HG03520 (cell line): ENCODE data around the gene PRSS2.

Source experiments
- ATAC-seq: cut with Tn5 transposase; IDR thresholded peaks from one replicate; pipeline ENCODE4 v1.9.1; 2021; ENCODE audit warnings: mild to moderate bottlenecking, moderate library complexity; ENCODE audit not compliant: unreplicated experiment

Gene PRSS2

DNA sequence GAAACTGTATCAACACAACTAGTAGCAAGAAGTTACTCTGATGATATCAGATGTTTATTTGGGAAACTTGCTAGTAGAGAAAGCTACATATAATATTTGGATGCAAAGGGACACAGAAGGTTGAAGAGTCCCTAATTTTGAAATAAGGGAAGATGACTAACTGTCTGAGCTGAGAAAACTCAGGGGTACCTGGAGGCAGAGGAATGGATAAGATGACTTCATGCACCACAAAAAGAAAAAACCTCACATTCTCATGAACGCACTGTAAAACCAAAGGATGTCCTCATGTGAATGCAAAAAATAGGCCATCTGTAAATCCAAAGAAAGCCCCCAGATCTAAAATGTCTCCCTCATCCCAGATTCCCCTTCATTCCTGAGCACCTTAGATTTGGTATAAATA is 29.3 kb downstream of the PRSS2 start:
- no peak for ATAC-seq

- ATAC-seq, result no peak
These were observed 30.0 kb downstream of the PRSS2 start for GRCh38 chr7:142800699-142801260.

DNA sequence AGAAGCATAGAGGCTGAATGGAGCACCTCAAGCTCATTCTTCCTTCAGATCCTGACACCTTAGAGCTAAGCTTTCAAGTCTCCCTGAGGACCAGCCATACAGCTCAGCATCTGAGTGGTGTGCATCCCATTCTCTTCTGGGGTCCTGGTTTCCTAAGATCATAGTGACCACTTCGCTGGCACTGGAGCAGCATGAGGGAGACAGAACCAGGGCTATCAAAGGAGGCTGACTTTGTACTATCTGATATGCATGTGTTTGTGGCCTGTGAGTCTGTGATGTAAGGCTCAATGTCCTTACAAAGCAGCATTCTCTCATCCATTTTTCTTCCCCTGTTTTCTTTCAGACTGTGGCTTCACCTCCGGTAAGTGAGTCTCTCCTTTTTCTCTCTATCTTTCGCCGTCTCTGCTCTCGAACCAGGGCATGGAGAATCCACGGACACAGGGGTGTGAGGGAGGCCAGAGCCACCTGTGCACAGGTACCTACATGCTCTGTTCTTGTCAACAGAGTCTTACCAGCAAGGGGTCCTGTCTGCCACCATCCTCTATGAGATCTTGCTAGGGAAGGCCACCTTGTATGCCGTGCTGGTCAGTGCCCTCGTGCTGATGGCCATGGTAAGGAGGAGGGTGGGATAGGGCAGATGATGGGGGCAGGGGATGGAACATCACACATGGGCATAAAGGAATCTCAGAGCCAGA is 31.0 kb downstream of the PRSS2 start:
- ATAC-seq, result no peak

DNA sequence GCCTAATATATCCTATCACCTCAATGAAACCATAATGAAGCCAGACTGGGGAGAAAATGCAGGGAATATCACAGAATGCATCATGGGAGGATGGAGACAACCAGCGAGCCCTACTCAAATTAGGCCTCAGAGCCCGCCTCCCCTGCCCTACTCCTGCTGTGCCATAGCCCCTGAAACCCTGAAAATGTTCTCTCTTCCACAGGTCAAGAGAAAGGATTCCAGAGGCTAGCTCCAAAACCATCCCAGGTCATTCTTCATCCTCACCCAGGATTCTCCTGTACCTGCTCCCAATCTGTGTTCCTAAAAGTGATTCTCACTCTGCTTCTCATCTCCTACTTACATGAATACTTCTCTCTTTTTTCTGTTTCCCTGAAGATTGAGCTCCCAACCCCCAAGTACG is 31.5 kb downstream of the PRSS2 start:
- no peak for ATAC-seq

GRCh38 chr7:142803901-142804300 is 33.1 kb downstream of the PRSS2 start:
- no peak for ATAC-seq

GRCh38 chr7:142804728-142805207 is 34.0 kb downstream of the PRSS2 start:
- ATAC-seq, result no peak

DNA sequence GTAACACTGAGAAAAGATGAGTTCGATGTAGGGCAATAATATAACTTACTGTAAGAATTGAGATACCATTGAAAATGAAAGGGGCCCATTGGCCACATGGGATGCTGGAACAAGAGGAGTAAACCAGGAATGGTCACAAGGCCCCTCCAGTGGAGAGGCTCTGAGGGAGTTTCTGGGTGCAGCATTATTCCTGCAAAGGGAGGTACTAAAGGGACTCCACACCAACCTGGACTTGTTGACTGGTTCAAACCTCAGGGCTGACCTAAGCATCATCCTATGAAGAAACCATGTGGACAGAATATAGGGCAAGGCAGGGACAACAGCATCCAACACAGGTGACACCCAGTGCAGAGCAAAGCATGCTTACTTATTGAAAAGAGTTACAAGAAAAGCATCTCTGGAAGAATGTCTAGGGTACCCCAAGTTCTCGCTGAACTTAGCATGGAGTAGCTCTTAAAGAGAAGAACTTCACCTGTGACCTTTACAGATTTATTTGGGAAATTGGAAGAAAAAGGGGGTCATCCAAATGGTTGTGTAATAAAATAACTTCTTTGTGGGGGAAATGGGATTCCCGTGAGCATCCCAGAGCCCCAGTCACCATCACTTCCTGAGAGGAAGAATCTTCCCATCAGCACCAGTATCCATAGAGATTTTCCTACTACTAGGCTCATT is 34.7 kb downstream of the PRSS2 start:
- no peak for ATAC-seq

DNA sequence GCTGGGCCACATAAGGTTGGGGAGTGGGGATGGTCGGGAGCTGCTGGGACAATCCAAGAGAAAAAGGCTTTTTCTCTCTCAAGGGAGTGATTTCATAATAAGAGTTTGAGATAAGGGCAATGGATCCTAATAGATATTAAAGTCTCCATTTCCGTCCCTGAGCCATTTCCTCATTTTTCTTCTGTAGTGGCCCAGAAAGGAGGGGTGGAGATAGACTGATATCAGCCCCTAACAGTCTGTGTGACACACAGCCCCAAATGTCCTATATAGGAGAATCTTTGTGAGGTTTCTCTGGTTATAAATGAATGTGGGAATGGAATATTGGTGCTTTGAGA is 35.2 kb downstream of the PRSS2 start:
- no peak for ATAC-seq

DNA sequence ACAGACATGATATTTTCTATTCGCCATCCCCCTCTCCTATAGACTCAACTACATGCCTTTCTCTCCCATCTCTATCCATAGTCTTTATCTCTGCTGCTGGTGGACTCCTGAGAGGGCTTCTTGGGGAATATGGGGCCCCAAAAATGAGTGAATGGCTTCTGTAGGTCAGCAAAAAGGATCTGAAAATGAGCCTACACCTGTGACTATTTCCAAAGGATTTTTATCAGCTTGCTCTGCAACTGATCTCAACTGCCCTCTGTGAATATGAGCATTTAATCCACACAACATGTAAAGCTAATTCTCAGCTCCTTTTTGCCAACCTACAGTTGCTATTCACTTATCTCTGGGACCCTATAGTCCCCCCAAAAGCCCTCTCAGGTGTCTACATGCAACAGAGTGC is 36.2 kb downstream of the PRSS2 start:
- ATAC-seq, result no peak

DNA sequence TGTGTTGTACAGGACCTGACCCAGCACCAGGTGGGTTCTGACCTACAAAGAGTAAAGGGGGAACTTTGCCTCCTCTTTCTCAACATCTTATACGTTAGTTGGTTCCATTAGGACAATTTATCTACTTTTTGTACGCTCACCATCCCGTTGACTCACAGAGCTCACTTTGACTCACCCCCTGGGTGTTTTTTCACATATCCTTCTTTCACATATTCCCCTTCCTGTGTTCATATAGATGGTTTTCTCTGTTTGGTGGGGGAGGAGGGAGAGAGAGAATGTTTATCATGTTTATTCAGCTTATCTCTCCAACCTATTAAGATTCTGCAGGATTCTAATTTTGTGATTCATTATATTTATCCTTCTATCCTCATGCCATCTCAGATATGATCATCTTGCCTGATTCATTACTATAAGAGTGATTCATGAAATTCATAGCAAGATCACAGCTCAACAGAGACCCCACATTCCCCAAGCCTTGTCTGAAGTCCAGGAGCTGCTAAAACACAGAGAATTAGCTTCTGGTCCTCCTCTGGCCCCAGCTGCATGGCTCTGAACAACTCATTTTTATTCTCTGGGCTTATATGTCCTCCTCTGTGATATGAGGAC is 37.2 kb downstream of the PRSS2 start:
- ATAC-seq, result no peak

- ATAC-seq, result peak; percentile 22
These were observed 37.7 kb downstream of the PRSS2 start for GRCh38 chr7:142808461-142808801.

DNA sequence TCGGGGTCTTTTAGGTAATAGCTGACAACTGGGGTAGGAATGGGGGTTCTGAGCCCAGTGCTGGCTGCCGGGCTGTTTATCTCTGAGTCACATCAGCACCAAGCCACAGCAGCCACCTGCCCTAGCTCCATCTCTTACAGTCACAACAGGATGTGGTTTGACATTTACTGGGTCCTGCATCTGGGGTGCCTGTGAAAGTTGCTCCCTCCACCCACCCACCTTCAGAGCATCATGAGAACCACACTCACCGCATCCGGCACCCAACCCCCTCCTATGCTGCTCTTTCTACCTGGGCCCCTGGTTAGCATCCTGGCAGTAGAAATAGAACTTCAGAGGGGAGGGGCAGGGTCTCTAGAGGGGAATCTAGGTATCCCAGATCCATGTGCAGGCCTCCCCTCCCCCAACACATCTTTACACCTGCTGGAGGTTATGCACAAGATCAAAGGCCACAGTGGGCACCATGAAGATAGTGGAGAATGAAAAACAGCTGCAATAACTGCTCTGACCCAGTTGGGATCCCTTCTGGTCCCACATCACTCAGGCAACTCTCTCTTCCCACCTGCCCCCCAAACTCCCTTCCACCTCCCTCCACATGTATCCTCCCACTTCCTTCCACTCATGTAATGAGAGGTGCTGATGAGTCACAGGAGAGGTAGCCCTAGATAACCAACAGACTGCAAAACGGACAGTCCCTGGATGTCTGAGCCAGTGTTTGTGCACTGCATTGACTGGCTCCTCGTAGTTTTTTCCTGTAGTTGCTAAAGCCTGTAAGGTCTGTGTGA is 38.2 kb downstream of the PRSS2 start:
- ATAC-seq, result peak; percentile 87

DNA sequence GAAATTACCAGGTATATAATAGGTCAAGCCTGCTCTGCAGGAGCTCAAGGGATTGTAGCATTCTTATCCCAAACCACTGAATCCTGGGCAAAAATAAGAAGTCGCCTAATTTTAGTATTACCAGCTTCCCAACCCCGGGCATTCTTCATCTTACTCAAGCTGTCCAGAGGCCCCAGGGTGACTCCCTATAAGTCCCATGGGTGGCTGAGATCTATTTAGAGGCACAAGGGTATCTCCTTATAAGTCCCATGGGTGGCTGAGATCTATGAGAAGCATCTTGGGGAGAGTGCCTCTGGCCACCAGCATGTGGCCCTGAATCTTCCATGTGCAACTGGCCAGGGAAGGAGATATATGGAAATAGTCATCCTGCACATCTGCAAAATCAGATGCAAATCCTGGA is 38.9 kb downstream of the PRSS2 start:
- ATAC-seq, result no peak

- ATAC-seq, result no peak
These were observed 40.5 kb downstream of the PRSS2 start for GRCh38 chr7:142811154-142811737.

DNA sequence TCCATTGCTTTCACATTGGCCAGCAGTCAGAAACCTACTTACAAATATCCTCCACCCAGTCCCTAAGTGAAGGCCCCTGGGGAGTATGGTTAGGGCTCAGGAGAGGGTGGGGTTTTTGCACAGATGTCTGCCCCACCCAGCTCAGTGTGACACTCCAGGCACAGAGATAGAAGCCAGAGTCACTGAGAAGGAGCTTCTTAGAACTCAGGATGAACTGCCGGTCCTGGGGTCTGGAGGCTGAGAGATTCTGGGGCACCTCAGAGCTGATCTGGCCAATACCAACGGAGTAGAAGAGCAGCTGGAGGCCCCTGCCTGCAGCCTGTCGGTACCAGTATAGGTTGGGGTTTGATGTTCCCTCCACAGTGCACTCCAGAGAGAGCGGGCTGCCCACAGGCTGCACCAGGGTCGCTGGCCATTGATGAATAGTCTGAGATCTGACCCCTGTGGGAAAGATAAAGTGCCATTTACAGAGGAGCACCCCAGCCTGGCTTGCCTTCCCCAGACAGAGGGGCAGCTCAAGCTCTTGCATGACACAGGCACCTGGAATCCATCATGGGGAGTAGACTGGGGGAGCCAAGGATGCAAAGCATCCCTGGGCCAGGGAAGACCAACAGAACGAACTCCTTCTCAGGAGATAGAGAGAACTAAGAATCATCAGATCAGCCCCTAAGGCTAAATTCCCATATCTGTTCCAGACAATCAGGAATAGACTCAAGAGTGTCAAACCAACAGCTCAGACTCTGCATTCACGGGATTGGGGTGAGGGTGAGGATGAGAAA is 41.9 kb downstream of the PRSS2 start:
- ATAC-seq, result no peak

GRCh38 chr7:142813226-142813625 is 42.5 kb downstream of the PRSS2 start:
- ATAC-seq, result no peak

DNA sequence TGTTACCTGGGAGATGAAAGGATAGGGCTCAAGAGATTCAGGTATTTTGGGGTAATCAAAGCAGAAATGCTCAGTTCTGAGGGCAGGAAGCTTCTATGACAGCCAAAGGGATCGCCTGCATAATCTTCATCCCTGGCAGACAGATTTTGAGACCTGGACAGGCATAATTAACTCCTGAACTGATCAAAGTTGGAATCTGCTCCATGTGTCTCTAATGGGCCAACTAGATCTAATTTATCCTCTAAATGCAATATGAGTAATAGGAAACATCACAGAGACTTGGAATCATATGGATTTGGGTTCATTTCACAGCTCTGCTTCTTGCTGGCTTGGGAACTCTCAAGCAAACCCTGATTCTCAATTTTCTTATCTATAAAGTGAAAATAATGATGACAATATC is 42.9 kb downstream of the PRSS2 start:
- ATAC-seq, result no peak

DNA sequence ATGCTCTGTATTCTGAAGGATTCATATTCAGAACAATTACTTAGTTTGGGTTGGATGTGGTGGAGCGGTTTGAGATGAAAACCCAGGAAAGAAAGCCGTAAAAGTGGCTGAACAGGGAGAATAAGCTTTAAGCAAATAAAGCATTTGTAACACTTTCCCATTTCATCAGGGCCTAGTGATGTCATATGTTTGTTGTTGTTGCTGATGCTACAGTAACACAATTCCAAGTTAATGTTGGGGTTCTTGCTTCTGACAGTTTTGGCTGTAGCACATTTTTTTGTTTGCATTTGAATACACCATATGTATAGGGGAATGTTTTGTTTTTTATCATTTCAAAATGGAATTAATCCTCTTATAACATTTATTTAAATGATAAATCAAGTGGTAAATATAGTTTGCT is 43.7 kb downstream of the PRSS2 start:
- ATAC-seq, result no peak

GRCh38 chr7:142815134-142815533 is 44.4 kb downstream of the PRSS2 start:
- ATAC-seq, result no peak

- no peak for ATAC-seq
These were observed 46.7 kb downstream of the PRSS2 start for GRCh38 chr7:142817506-142817905.
